K562 (cell line): ENCODE measurements around the gene GDF2. TPM values are rescaled to one million over a fixed set of nuclear protein-coding genes. Genes with fewer than 3 reads are reported as not detected.

Experiments
- ADNP ChIP-seq: fragments of 200-800 bp; sonication (Bioruptor generic); IDR thresholded peaks from 2 replicates; pipeline ENCODE4 v1.6.1; 2016; ENCODE audit warnings: missing genetic modification characterization, missing compliant biosample characterization
- CHCHD3 ChIP-seq: fragments of 250-450 bp; sonication (Bioruptor Pico); IDR thresholded peaks from 2 replicates; pipeline ENCODE4 v2.1.2; 2022; ENCODE audit warnings: mild to moderate bottlenecking
- E2F3 ChIP-seq: fragments of 250-450 bp; sonication (Bioruptor Pico); IDR thresholded peaks from 2 replicates; pipeline ENCODE4 v1.4.0; 2020; ENCODE audit warnings: mild to moderate bottlenecking
- HIVEP1 ChIP-seq: fragments of 250-450 bp; sonication (Bioruptor Pico); IDR thresholded peaks from 2 replicates; pipeline ENCODE4 v1.4.0; 2020; ENCODE audit warnings: mild to moderate bottlenecking
- LCOR ChIP-seq: sonication (generic); formaldehyde crosslinking; IDR thresholded peaks from 2 replicates; pipeline ENCODE4 v1.8.0; 2022; ENCODE audit warnings: mild to moderate bottlenecking, missing genetic modification reagents
- MCM2 ChIP-seq: fragments of 450-650 bp; IDR thresholded peaks from 2 replicates; pipeline ENCODE4 v1.6.1; 2017; ENCODE audit warnings: low read depth, mild to moderate bottlenecking
- MECOM ChIP-seq: fragments of 250-450 bp; sonication (Bioruptor Pico); IDR thresholded peaks from 2 replicates; pipeline ENCODE4 v1.8.0; 2022; ENCODE audit warnings: inconsistent platforms
- NCOA2 ChIP-seq, 2 experiments: fragments of 450-650 bp; IDR thresholded peaks; 2 replicates each; pipeline ENCODE4 v1.6.1; 2018; ENCODE audit warnings: mild to moderate bottlenecking in 2 of 2, moderate library complexity in 1 of 2; ENCODE audit not compliant: partially characterized antibody in 2 of 2
- NR3C1 ChIP-seq: sonication (generic); formaldehyde crosslinking; IDR thresholded peaks from 2 replicates; pipeline ENCODE4 v1.8.1; 2022; ENCODE audit warnings: missing genetic modification reagents
- NRF1 ChIP-seq, 2 experiments: fragments of 450-650 bp; IDR thresholded peaks in 1 of 2; conservative IDR thresholded peaks in 1 of 2; 2 replicates each; pipeline ENCODE4 v1.6.1; 2014; ENCODE audit warnings: mild to moderate bottlenecking in 2 of 2
- RHOXF2B ChIP-seq: fragments of 250-450 bp; sonication (Bioruptor Pico); conservative IDR thresholded peaks from 2 replicates; pipeline ENCODE4 v1.5.1; 2021
- RUNX1 ChIP-seq: sonication (generic); IDR thresholded peaks from 2 replicates; pipeline ENCODE4 v1.6.1; 2016; ENCODE audit warnings: antibody characterized with exemption, low read depth
- TFAP4 ChIP-seq: sonication (generic); formaldehyde crosslinking; IDR thresholded peaks from 2 replicates; pipeline ENCODE4 v1.8.0; 2022; ENCODE audit warnings: missing genetic modification reagents, mild to moderate bottlenecking, moderate library complexity, borderline replicate concordance
- XRCC4 ChIP-seq: IDR thresholded peaks from one replicate; pipeline ENCODE4 v1.6.1; 2011; ENCODE audit not compliant: insufficient read depth, insufficient read length; ENCODE audit errors: extremely low read depth
- ZNF124 ChIP-seq: sonication (generic); formaldehyde crosslinking; IDR thresholded peaks from 2 replicates; pipeline ENCODE4 v1.8.1; 2022; ENCODE audit warnings: missing genetic modification reagents
- ZNF408 ChIP-seq: fragments of 250-450 bp; sonication (Bioruptor Pico); IDR thresholded peaks from 2 replicates; pipeline ENCODE4 v1.4.0; 2020; ENCODE audit warnings: low read depth, mild to moderate bottlenecking, moderate library complexity
- polyA plus RNA-seq, 8 experiments: library from polyadenylated mRNA; depleted of rRNA in 4 of 8; stranded (reverse) in 5 of 8; unstranded in 3 of 8; fragments of >200 nt; fragmentation: Nextera tagmentation in 2 of 8; fragmentation: Illumina TruSeq in 1 of 8; extraction: Ambion mirVana in 2 of 8; extraction: Trizol in 1 of 8; gene quantifications; 2 replicates each; pipeline versions ENCODE4 v1.2.1 to v1.2.3, GENCODE V29; 2011 to 2014; ENCODE audit warnings: inconsistent platforms in 1 of 8, missing spikeins in 1 of 8
- total RNA-seq, 7 experiments: library from RNA; depleted of rRNA in 6 of 7; stranded (reverse); fragments of >200 nt in 6 of 7; fragmentation: Illumina TruSeq in 2 of 7; extraction: Trizol in 2 of 7; gene quantifications; 2 replicates each; pipeline versions ENCODE4 v1.2.1 to v1.2.3, GENCODE V29; 2011 to 2021; ENCODE audit warnings: low replicate concordance in 1 of 7
- TF ChIP-seq, protein P1 (sequence below): fragments of 450-650 bp; IDR thresholded peaks from 2 replicates; pipeline ENCODE4 v1.6.1; 2017; ENCODE audit warnings: antibody characterized with exemption, mild to moderate bottlenecking
- TF ChIP-seq, protein P2 (sequence below): sonication (generic); formaldehyde crosslinking; IDR thresholded peaks from 2 replicates; pipeline ENCODE4 v1.8.0; 2023; ENCODE audit warnings: mild to moderate bottlenecking, missing genetic modification reagents
- TF ChIP-seq, protein P3 (sequence below): IDR thresholded peaks from 2 replicates; pipeline ENCODE4 v1.6.1; 2014; ENCODE audit warnings: antibody characterized with exemption

GDF2 gene
- total and polyA plus RNA-seq, 9 of the 15 experiments (the other 6 are each of a cell fraction or from before 2014, with no cell fraction given): 0.08 to 0.58 (median 0.27) TPM; not detected in 2

- TF ChIP-seq TFAP4 (CRISPR knock-in tag) (no peak), LCOR (CRISPR knock-in tag) (no peak), E2F3 (CRISPR knock-in tag) (no peak), NCOA2 (IDR thresholded peaks at IDR 0.05; ENCODE audit: partially characterized antibody in 2 of 2) (no peak), NRF1 (conservative IDR thresholded peaks at IDR 0.05 in 1 of 2, IDR thresholded peaks at IDR 0.05 in 1 of 2) (peak in 1 of 2 experiments; percentile 22; a peak in 1 of 4 replicates), RUNX1 (no peak), ZNF408 (no peak), HIVEP1 (no peak), CHCHD3 (CRISPR knock-in tag) (no peak), ADNP (tag) (no peak), RHOXF2B (no peak), NR3C1 (CRISPR knock-in tag) (no peak), MCM2 (no peak), MECOM (CRISPR knock-in tag) (peak; percentile 90), XRCC4 (no peak), ZNF124 (CRISPR knock-in tag) (no peak)
- TF ChIP-seq, protein P1, sequence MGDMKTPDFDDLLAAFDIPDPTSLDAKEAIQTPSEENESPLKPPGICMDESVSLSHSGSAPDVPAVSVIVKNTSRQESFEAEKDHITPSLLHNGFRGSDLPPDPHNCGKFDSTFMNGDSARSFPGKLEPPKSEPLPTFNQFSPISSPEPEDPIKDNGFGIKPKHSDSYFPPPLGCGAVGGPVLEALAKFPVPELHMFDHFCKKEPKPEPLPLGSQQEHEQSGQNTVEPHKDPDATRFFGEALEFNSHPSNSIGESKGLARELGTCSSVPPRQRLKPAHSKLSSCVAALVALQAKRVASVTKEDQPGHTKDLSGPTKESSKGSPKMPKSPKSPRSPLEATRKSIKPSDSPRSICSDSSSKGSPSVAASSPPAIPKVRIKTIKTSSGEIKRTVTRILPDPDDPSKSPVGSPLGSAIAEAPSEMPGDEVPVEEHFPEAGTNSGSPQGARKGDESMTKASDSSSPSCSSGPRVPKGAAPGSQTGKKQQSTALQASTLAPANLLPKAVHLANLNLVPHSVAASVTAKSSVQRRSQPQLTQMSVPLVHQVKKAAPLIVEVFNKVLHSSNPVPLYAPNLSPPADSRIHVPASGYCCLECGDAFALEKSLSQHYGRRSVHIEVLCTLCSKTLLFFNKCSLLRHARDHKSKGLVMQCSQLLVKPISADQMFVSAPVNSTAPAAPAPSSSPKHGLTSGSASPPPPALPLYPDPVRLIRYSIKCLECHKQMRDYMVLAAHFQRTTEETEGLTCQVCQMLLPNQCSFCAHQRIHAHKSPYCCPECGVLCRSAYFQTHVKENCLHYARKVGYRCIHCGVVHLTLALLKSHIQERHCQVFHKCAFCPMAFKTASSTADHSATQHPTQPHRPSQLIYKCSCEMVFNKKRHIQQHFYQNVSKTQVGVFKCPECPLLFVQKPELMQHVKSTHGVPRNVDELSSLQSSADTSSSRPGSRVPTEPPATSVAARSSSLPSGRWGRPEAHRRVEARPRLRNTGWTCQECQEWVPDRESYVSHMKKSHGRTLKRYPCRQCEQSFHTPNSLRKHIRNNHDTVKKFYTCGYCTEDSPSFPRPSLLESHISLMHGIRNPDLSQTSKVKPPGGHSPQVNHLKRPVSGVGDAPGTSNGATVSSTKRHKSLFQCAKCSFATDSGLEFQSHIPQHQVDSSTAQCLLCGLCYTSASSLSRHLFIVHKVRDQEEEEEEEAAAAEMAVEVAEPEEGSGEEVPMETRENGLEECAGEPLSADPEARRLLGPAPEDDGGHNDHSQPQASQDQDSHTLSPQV: no peak
- TF ChIP-seq, protein P2, sequence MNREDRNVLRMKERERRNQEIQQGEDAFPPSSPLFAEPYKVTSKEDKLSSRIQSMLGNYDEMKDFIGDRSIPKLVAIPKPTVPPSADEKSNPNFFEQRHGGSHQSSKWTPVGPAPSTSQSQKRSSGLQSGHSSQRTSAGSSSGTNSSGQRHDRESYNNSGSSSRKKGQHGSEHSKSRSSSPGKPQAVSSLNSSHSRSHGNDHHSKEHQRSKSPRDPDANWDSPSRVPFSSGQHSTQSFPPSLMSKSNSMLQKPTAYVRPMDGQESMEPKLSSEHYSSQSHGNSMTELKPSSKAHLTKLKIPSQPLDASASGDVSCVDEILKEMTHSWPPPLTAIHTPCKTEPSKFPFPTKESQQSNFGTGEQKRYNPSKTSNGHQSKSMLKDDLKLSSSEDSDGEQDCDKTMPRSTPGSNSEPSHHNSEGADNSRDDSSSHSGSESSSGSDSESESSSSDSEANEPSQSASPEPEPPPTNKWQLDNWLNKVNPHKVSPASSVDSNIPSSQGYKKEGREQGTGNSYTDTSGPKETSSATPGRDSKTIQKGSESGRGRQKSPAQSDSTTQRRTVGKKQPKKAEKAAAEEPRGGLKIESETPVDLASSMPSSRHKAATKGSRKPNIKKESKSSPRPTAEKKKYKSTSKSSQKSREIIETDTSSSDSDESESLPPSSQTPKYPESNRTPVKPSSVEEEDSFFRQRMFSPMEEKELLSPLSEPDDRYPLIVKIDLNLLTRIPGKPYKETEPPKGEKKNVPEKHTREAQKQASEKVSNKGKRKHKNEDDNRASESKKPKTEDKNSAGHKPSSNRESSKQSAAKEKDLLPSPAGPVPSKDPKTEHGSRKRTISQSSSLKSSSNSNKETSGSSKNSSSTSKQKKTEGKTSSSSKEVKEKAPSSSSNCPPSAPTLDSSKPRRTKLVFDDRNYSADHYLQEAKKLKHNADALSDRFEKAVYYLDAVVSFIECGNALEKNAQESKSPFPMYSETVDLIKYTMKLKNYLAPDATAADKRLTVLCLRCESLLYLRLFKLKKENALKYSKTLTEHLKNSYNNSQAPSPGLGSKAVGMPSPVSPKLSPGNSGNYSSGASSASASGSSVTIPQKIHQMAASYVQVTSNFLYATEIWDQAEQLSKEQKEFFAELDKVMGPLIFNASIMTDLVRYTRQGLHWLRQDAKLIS: no peak
- TF ChIP-seq, protein P3, sequence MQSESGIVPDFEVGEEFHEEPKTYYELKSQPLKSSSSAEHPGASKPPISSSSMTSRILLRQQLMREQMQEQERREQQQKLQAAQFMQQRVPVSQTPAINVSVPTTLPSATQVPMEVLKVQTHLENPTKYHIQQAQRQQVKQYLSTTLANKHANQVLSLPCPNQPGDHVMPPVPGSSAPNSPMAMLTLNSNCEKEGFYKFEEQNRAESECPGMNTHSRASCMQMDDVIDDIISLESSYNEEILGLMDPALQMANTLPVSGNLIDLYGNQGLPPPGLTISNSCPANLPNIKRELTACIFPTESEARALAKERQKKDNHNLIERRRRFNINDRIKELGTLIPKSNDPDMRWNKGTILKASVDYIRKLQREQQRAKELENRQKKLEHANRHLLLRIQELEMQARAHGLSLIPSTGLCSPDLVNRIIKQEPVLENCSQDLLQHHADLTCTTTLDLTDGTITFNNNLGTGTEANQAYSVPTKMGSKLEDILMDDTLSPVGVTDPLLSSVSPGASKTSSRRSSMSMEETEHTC: no peak
Observed at GRCh38 chr10:47306387-47307210, 15.7 kb upstream of the GDF2 start (continued).
